GM04504 (cell line): ENCODE data around the gene VWDE.
"Not testable (repeated sequence)": the region's sequence is repeated elsewhere in the genome, so short reads cannot be mapped to it uniquely, and the experiment has no call there.

ENCODE experiments used
- DNase-seq: peaks from one replicate; pipeline ENCODE4 v3.0.0-alpha.2; 2012; ENCODE audit warnings: low read depth

The VWDE gene

DNA sequence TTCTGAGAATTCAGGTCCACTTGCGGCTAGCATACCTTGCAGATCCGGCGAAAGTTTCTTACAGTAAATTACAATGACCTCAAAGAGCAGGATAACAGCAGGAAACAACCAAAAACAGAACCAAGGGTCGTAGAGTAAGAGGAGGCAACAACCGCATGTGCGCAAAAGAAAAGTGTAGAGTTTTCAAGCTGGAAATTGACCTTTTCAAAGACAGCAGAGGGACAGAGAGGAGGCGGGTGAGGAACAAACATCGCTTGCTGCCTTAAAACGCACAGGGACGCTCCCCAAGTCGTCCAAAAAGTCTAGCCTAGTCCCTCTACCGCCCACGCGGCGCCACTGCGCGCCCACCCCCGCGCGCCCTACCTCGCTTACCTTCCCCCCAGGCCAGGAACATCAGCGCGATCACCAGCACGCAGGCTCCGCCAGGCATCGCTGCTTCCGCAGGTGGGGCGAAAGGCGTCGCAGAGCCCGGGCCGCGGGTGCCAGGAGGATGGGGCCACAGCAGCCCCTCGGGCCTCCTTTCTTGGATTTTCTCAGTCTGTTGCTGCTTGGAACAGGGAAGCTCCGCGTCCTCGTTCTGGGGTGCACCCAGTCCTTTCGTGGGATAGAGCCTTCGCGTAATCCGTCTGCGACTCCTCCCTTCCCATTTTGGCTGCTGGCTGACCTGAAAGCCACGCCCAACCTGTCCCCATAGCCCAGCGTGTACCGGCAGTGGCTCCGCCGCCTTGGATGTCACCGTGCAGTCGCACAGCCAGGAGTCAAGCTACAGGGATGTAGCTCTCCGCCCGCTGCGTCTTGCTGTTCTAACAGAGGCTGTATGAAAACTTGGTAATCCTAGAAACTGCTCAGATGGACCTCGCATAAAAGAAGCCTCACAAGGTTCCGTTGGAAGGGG is at the start of gene VWDE:
Gene VWDE, minus strand, starts transcription at position 579 of the 895 bp plus-strand sequence. Its CDS starts 149 bp downstream, at position 430.
- DNase-seq: no peak

DNA sequence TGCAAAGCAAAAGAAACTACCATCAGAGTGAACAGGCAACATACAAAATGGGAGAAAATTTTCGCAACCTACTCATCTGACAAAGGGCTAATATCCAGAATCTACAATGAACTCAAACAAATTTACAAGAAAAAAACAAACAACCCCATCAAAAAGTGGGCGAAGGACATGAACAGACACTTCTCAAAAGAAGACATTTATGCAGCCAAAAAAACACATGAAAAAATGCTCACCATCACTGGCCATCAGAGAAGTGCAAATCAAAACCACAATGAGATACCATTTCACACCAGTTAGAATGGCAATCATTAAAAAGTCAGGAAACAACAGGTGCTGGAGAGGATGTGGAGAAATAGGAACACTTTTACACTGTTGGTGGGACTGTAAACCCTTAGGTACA is 49.5 kb upstream of the VWDE start:
- not testable (repeated sequence) for DNase-seq

DNA sequence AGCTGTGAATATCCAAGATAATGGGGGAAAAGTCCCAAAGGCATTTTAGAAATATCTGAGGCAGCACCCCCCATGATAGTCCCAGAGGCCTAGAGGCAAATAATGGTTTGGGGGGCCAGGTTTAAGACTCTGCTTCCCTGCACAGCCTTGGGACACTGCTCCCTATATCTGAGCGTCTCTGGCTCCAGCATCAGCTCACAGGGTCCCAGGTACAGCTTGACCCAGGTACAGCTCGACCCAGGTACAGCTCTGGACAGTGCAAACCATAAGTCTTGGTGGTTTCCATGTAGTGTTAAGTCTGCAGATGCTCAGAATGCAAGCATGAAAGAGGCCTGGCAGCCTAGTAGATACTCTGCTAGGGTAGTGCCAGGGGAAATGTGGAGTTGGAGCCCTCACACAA is 47.0 kb upstream of the VWDE start:
- no peak for DNase-seq

DNA sequence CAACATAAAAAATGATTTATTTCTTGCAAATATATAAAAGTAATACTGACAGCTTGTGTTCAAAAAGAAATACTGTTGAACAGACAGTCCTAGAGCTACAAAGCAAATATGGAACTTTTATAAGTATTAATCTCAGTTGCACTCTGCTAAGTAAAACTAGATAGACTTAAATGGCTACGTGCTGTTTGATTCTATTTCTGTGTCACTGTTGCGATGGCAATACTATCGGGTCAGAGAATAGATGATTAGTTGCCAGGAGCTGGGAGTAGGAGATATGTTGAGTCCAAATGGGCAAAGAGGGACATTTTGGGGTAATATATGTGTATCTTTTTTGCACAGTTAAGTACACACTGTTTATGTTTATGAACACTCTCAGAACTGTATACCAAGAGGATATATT is 41.1 kb upstream of the VWDE start:
- no peak for DNase-seq

DNA sequence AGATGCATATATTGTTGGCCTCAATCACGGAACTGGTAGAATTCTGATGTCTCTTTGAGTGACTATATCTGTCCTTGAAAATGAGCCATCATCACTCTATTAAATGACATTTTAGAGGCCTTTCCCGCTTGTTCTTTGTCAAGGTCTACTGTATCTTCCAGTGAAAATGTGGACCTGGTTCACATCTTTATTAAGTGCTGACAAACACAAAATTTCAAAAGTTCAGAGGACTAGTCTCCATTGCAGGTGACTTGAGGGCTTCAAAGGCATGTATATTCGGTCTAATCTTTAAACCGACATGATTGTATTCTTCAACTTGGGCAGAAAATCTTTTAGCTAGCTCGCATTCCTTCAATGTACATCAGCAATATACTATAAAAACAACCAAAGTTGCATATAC is 36.6 kb upstream of the VWDE start:
- no peak for DNase-seq

DNA sequence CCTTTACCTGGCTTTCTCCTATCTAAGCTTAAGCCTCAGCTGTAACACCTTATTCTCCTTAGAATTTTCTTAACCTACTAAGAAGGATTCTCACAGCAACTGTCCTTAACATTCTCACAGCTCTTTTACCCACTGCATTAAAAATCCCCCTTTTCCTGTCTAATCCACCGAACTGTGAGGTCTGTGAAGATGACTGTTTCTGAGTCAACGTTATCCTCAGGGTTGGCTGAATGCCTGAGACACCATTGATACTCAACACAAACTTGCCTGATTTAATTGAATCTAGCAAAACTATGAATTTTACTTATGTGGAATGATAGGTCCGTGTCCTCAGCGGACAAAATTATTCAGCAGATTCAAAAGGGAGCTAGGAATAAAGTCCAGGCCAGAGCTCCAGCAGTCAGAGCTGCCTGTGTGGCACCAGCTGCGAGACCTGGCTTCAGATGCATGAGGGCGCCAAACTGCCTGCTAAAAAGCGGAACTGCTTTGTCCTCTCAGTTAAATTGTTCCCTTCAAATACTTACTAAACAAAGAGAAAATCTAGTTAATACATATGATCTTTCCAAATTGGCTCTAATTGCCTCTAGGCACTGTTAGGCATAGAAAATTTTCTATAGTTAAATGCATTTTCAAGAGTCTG is 33.4 kb upstream of the VWDE start:
- no peak for DNase-seq

DNA sequence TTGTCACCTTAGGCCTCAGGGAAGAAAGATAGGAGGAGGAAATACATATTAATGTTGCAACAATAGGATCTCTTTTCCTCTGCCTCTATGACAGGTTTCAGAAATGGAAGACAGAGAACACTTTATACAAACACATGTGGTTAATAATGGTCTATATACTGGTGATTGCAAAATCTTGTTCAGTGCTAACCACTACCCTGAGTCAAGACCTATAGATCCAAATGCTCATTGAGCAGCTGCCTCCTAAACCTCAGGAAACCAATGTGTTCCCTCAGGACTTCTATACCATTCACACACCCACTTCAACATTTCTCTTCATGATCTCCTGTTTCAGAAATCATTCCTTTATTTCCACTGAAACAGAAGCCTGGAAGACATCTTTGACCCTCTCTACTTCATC is 32.5 kb upstream of the VWDE start:
- no peak for DNase-seq

DNA sequence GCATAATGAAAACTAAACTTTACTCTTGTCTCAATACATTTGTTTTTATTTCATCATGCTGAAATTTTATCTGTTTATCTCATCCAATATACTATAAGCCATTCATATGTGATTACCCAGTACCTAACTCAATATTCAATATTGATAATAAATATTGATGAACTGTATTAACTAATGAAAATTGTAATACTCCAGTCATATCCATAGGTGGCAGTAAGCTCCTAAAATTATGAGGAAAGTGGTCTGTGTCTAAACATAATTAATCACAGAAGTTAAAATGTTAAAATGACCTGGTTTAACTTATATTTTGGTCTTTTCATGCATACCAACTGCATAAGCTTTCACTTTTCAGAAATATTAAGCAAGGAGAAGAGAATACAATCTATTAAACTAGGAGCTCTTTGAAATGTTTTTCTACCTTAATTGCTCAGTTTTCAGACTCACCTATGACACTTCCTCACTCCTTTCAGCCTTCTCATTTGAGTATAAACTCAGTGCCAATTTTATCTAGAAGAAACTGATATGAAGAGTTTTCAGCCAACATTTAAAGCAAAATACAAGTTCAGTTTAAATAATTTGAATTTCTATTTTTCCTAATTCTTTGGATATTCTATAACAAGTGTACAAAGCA is 30.5 kb upstream of the VWDE start:
- no peak for DNase-seq

DNA sequence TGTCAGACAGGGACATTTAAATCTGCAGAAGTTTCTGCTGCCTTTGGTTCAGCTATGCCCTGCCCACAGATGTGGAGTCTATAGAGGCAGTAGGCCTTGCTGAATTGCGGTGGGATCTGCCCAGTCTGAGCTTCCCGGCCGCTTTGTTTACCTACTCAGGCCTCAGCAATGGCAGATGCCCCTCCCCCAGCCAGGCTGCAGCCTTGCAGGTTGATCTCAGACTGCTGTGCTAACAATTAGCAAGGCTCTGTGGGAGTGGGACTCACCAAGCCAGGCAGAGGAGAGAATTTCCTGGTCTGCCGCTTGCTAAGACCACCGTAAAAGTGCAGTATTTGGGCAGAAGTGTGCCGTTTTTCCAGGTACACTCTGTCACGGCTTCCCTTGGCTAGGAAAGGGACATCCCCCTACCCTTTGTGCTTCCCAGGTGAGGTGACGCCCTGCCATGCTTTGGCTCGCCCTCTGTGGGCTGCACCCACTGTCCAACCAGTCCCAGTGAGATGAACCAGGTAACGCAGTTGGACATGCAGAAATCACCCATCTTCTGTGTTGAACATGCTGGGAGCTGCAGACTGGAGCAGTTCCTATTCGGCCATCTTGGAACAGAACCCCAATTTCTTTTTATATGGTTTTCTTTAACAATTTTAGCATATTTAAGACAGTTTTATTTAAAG is 28.4 kb upstream of the VWDE start:
- no peak for DNase-seq

DNA sequence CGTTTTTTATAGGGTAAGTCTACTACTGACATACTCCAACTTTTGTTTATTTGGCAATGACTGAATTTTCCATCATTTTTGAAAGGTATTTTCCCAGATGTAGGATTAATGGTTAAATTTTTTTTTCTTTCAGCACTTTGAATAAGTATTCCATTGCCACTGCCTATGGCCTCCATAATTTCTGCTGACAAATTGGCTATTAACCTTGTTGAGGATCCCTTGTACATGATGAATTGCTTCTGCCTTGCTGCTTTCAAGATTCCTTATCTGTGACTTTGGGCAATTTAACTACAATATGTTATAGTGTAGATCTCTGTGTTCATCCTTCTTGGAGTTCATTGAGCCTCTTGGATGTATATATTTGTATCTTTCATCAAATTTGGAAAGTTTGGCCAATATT is 21.6 kb upstream of the VWDE start:
- no peak for DNase-seq

DNA sequence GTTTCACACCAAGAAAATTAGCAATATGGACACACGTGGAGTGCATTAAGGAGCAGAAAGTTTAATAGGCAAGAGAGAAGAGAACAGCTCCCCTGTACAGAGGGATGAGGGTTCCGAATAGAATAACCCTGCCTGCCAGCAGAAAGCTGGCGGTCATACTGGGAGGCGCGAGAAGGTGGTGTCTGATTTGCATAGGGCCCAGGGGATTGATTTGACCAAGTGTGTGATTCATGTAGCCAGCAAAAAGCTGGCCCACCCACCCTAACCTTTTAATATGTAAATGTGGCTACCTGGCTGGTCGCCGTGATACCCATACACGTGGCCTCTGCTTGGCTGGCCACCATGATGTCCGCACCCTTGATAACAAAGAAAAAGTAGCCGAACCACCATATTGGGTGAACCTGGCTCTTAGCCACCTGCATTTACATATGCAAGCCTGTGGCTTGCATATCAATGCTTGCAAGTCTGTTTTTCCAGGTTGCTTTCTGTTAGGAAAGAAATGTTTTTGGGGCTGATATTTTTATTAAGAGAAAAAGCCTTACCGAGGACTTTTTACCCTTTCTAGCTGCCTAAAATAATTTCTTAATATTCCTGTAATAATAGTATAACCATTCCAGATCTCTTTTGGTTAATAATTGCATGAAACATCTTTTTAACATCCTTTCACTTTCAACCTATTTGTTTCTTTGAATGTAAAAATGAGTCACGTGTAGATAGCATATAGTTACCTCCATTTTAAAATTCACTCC is 20.5 kb upstream of the VWDE start:
- DNase-seq: no peak

DNA sequence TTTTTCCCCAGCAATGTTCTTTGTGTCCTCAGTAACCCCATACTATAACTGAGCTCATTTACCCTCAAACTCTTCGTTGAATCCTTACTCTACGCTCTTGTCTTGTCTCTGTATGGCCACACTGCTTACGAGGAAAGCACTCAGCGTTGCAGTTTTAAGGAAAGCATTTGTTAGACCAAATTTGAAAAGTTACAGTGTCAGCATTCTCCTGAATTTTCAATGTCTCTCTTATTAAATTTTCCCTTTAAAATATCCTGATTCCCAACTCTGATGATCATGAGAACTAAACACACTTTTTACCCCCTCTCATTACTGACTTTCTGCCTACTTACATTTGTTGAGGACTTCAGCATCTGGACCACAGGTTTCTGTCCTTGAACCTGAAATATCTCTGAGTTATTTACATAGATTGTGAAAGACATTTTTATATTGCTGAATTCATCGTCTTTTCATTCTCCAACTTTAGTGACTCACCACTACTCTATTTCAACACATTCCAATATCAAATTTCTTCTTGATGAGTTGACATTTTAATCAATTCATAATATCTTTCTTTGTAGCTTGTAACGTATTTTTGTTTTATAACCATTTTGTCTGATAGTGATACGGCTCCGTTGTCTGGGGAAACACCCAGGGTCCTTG is 19.8 kb upstream of the VWDE start:
- peak; percentile 36 for DNase-seq

DNA sequence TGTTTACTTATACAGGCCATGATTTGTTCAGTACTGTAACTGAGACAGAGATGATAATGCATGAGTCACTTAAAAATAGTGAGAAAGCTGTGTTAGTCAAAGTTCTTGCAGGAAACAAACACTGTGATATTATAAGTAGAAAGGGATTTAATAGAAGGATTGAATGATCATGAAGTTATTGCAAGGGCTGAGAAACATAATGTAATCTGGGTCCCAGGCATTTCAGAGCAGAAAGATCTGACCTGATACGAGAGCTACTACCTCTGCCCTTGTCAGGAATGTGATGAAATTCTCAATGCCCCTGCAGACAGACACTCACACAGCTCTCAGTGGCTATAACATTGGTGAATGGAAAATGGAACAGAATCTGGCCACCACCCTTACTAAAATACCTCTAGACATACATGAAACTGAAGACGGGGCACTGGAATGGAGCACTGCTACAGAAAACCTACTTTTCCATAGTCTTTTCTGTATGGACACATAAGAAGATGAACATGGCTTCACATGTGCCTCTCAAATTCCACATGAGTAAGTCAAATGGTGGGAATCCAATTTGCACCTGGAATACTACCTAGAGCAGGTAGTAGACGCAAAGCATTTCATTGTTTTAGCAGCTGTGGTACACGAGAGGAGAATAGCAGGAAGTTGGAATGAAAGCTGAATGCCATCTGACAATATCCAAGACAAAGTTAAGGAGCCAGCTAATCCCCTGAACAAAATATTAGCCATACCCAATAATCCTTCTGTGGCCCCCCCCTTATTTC is 19.1 kb upstream of the VWDE start:
- no peak for DNase-seq

DNA sequence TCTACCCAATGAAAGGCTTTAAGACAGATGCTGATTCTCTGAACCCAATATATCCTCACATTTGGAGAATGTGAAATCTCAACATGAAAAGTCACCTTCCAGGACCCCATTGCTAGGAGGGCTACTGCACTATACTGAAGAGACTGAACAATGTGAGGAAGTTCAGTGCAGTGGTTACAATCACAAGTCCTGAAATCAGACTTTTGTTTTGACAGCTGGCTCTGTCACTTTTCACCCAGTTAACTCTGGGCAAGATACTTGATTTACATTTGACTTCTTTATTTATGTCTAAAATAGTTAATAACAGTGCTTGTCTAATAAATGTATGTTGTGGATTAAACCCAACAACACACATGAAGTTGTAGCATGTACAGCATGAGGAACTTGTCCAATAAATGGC is 14.8 kb upstream of the VWDE start:
- DNase-seq: no peak

DNA sequence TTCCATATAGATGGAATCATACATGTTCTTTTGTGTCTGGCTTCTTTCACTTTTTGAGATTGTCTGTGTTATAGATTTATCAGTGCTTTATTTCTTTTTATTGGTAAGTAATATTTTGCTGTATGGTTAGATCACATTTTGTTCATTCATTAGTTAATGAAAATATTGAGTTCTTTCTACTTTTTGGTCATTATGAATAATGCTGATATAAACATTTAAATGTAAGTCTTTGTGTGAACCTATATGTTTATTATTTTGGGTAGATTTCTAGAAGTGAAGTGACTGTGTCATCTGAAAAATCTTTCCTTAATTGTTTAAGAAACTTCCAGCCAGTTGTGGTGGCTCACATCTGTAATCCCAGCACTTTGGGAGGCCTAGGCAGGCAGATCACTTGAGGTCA is 11.4 kb upstream of the VWDE start:
- no peak for DNase-seq

DNA sequence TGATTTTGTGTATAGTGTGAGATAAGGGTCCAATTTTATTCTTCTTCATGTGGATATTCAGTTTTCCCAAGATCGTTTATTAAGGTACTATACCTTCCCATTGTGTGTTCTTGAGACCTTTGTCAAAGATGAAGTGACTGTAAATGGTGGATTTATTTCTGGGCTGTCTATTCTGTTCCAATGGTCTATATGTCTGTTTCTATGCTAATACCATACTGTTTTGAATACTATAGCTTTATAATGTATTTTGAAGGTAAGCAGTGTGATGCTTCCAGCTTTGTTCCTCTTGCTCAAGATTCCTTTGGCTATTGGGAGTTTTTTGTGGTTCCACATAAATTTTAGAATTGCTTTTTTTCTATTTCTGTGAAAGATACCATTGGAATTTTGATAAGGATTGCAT is 8.7 kb upstream of the VWDE start:
- DNase-seq: no peak

DNA sequence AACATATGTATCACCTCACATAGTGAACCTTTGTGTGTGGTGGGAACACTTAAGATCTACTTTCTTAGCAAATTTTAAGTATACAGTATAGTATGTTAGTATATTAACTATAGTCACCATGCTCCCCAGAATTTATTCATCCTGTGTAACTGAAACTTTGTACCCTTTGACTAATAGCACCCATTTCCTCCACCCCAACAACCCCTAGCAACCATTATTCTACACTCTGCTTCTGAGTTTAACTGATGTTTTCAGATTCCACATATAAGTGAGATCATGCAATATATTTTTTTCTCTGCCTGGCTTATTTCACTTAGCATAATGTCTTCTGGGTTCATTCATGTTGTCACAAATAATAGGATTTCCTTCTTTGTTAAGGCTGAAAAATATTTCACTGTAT is 6.9 kb upstream of the VWDE start:
- DNase-seq: no peak

DNA sequence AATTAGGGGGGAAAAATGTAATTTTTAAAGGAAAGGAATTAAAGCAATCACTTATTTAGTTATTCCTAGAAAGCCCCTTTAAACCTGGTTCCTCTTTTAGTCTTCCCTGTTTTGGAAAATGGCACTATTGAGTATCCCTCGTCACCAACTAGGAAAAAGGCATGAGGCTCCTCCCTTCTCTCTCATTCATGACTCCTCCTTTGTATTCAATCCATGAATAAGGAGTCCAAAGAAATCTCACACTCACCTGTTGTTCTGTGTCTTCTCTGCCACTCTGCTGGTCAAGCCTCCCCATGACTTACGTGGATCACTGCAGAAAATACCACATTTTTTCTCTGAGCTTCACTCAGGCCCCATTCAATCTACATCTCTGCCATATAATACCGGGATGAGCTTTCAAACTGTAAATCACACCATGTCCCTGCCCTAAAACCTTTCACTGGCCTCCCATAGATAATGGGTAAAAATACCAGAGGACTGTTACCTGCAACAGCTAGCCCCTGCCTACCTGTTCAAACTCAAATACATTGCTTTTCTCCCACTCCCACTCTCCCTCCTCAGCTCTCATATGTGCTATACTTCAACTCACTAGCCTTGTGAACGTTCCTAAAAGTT is 5.5 kb upstream of the VWDE start:
- no peak for DNase-seq

DNA sequence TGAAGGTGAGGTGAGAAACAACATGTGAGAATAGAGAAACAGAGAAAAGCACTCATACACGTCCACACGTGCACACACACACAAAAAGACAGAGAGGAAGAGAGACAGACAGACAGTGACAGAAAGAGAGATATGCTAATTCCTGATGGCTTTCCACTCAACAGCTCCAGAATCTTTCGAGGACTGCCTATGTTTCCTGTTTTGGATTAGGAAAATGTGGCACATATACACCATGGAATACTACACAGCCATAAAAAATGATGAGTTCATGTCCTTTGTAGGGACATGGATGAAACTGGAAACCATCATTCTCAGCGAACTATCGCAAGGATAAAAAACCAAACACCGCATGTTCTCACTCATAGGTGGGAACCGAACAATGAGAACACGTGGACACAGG is 4.0 kb upstream of the VWDE start:
- not testable (repeated sequence) for DNase-seq

DNA sequence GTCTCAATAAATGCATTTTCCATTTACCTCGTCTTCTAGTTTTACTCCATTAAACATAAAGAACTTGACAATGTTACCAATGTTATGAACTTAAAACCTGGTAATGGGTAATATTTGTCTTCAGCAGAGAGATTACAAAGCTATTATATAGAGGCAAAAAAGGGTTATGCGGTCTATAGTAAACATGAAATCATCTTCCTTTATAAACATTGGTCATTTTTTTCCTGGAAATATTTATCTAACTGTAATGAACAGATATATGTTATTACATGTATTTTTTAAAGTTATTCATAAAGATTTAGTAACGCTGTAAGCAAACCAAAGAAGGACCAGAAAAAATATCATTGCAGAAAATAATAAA is 1.3 kb downstream of the VWDE start:
- DNase-seq: no peak
